ENCODE measurements around the gene RALGAPA2.

DNA sequence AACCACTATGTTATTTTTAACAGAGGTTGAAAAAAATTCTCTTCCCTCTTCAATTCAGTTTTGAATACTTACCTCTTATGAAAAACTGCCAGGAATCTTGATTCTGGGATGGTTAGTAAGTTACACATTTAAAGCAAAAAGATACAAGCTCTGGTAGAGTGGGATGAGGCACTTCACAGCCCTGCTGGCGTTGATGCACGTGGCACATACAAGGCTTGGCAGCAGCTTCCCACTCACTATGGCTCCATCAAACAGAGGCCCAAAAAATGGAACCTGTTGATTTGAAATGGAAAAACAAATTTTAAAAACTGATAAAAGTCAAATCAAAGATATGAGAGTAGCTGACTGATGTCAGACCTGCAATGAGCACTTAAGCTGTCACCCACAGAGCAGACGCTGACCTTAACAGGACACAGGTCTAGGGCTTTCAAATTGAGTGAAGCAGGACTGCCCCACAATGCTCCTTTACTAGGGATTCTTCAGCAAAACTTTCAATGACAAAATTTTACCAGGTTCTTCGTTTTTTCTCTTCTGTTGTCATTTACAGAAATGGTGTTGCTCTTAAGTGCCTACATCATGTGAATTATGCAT is 239.7 kb downstream of the RALGAPA2 start:
- TF ChIP-seq HDGF (IDR thresholded peaks at IDR 0.05; ENCODE audit: borderline replicate concordance): no peak
- no peak for TF ChIP-seq NFRKB (IDR thresholded peaks at IDR 0.05)
- no peak for TF ChIP-seq ZNF384 (IDR thresholded peaks at IDR 0.05)
